GM12891 (cell line): Measurements from ENCODE around the gene AP5Z1.

Experiments used
- DNase-seq: peaks from one replicate; pipeline ENCODE4 v3.0.0; 2011; ENCODE audit warnings: low spot score; ENCODE audit not compliant: insufficient read length
- FAIRE-seq: peaks from 2 replicates; lab custom pipeline; 2011; peaks lifted over from hg19 to GRCh38; lab: Jason Lieb, UNC
- PAX5 ChIP-seq: IDR thresholded peaks from 2 replicates; pipeline ENCODE4 v1.6.1; 2011; ENCODE audit warnings: low read length, moderate library complexity, mild to moderate bottlenecking; ENCODE audit not compliant: insufficient read depth, severe bottlenecking
- POLR2A ChIP-seq: IDR thresholded peaks from 2 replicates; pipeline ENCODE4 v1.6.1; 2011; ENCODE audit warnings: low read depth, low read length, control low read depth
- POLR2AphosphoS5 ChIP-seq: IDR thresholded peaks from 2 replicates; pipeline ENCODE4 v1.6.1; 2011; ENCODE audit warnings: low read depth, low read length, control low read depth
- POU2F2 ChIP-seq: IDR thresholded peaks from 2 replicates; pipeline ENCODE4 v1.6.1; 2011; ENCODE audit warnings: low read depth, mild to moderate bottlenecking, control low read depth, low read length, moderate library complexity
- SPI1 ChIP-seq: IDR thresholded peaks from 2 replicates; pipeline ENCODE4 v1.6.1; 2011; ENCODE audit warnings: low read depth, low read length, control low read depth
- TAF1 ChIP-seq: IDR thresholded peaks from 2 replicates; pipeline ENCODE4 v1.6.1; 2011; ENCODE audit warnings: low read depth, low read length, control low read depth

AP5Z1 gene

GRCh38 chr7:4734587-4735345, 40.7 kb upstream of the AP5Z1 start:
- DNase-seq, result no peak
- TF ChIP-seq POLR2AphosphoS5 (no peak), TAF1 (no peak), SPI1 (no peak), POLR2A (no peak), PAX5 (no peak)
- no peak for FAIRE-seq

DNA sequence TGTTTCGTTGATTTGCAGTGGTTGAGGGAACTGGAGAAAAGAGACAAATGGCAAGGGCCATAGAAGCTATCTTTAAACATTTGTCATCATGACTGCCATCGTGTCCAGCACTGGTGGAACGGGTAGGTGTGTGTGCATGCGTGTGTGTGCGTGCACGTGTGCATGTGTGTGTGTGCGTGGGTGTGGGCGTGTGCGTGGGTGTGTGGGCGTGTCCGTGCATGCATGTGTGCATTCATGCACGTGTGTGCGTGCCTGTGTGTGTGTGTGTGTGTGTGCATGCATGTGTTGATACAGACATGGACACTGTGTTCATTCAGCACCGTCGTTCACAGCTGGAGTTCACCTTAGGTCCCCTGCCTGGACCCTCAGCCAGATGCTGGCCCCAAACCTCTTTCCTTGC, 38.1 kb upstream of the AP5Z1 start:
- peak; percentile 87 for FAIRE-seq
- TF ChIP-seq TAF1 (no peak), PAX5 (no peak), POLR2A (no peak), POU2F2 (no peak), POLR2AphosphoS5 (no peak), SPI1 (no peak)
- no peak for DNase-seq

DNA sequence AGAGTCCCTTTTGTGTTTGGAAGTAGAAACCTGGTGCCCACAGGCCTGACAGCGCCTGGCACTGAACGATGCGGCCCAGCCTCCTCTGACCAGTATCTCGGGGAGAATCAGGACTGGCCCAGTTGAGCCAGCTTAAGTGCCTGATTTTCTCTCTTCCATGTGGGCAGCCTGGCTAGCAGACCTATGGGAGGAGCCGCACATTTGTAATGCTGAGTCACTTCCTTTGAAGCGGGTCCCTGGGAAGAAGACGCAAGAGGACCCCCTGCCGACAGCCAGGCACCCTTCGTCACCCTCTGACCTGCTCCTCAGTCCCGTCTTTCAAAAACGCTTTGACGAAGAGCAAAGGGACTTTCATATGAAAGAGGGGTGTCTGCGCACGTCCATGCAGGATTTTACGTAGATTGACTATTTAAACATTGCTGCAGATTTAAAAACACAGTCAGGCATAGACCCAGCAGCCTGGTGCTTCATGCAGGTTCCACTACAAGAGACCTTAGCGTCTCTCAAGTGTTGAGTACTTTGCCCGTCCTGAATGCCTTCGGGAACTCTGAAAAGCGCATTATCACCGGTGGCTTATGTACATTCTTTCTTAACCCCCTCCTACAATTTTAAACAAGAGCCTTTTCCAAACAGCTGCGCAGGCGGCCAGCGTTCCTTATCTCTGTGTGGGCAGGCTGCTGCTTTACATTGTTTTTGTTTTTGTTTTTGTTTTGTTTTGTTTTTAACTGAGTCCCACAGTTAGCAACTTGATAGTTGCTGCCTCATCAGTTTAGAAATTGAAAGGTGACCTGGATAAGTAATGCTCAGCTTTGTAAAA, 36.5 kb upstream of the AP5Z1 start:
- FAIRE-seq (no peak), DNase-seq (no peak)
- no peak for TF ChIP-seq PAX5
- no peak for TF ChIP-seq POLR2AphosphoS5
- TF ChIP-seq POU2F2, result no peak
- TF ChIP-seq POLR2A, result no peak
- no peak for TF ChIP-seq SPI1
- no peak for TF ChIP-seq TAF1

GRCh38 chr7:4739528-4739992, 35.9 kb upstream of the AP5Z1 start:
- FAIRE-seq, result no peak
- TF ChIP-seq SPI1, result no peak
- TF ChIP-seq PAX5, result no peak
- no peak for TF ChIP-seq POLR2AphosphoS5
- TF ChIP-seq TAF1, result no peak
- TF ChIP-seq POLR2A, result no peak
- no peak for TF ChIP-seq POU2F2
- DNase-seq, result no peak

DNA sequence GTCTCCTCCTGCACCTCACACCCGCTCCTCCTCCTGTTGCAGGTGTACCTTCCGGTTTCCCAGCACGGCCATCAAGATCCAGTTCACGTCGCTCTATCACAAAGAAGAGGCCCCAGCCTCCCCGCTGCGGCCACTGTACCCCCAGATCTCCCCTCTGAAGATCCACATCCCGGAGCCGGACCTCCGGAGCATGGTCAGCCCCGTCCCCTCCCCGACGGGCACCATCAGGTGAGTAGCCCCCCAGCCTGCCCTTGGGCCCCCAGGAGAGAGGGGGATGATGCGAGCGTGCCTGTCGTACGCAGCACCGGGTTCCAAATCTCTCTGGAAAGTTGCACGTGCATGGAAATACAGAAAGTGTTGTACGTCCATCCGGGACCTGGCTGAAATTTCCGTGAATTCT, 34.6 kb upstream of the AP5Z1 start:
- FAIRE-seq, result no peak
- no peak for TF ChIP-seq TAF1
- no peak for TF ChIP-seq POU2F2
- TF ChIP-seq SPI1, result no peak
- no peak for TF ChIP-seq POLR2A
- TF ChIP-seq POLR2AphosphoS5, result no peak
- no peak for TF ChIP-seq PAX5
- no peak for DNase-seq

- FAIRE-seq (no peak), DNase-seq (no peak)
Measured at GRCh38 chr7:4742051-4742573, 33.3 kb upstream of the AP5Z1 start.

GRCh38 chr7:4742852-4743251, 32.6 kb upstream of the AP5Z1 start:
- FAIRE-seq (no peak), DNase-seq (no peak)
- TF ChIP-seq POU2F2 (no peak), POLR2AphosphoS5 (no peak), PAX5 (no peak), TAF1 (no peak), POLR2A (no peak), SPI1 (no peak)

More at GRCh38 chr7:4742051-4742573, 33.3 kb upstream of the AP5Z1 start:
- no peak for TF ChIP-seq POU2F2

DNA sequence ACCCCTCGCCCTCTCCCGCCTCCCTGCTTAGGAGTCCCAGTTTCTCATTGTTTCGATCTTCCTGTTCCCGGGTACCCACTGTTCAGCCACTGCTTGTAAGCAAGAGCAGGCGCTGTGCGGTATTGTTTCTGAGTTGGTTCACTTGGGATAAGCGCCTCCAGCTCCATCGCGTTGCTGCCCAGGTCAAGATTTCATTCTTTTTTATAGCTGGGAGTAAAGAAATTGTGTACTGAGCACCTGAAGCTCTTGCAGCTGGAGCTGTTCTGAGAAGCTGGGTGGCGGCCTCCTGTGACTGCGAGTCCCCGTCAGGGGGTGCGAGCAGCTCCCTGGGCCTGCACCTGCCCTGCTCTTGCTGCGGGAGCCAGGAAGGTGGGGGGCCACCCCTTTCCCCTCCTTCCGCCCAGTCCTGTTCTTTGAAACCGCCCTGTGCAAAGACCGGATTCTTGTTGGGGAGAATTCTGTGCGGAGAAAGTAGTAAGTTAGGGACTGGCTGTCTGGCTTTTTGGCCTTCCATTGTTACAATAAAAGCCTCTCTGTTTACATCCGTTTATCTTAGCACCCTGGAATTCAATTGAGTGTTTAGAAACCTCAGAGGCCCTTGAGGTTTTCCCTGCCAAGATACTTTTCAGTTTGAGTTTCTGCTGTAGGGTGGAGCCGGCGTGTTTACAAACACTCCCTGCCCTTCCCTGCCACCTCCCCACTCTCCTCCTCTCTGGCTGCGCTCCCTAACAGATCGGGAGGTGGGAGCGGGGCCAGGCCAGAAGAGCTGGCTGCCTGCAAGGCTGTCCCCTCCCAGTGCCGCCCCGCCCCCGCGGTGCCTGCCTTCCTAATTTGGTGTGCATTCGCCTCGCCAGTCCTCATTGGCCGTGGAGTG, 30.8 kb upstream of the AP5Z1 start:
- peak; percentile 76 for FAIRE-seq

More for the DNA sequence above, 30.8 kb upstream of the AP5Z1 start:
- TF ChIP-seq SPI1 (no peak), POLR2A (0 out of 2 replicates have a peak, but pooled peaks have one; percentile 48), POU2F2 (no peak), TAF1 (peak; percentile 10; the same call in 1 of the 2 replicates), PAX5 (no peak), POLR2AphosphoS5 (no peak)
- DNase-seq, result peak; percentile 69
